ENCODE results near the gene RTL5. TPM values are rescaled to one million over a fixed set of nuclear protein-coding genes. Genes with fewer than 3 reads are reported as not detected.
A peak's percentile ranks its signal among the peaks of the same experiment; 100 is the strongest.

RTL5 gene
- polyA plus RNA-seq, 1 donor from 2014 or later, result 10.5 TPM

GRCh38 chrX:72142094-72142793, 10.5 kb upstream of the RTL5 start:
- no peaks in the 10 kb centered on the region for H3K9me2 ChIP-seq (ENCODE audit: insufficient read depth, low read length)
- peak overlapping the region; percentile 50 for H3K4me3 ChIP-seq (ENCODE audit: low read length)
- no peaks in the 10 kb centered on the region for H4K20me1 ChIP-seq (ENCODE audit: insufficient read depth)
- no peak overlapping the region for H2AFZ ChIP-seq (ENCODE audit: low read depth, low read length)
- TF ChIP-seq POLR2AphosphoS5 (IDR thresholded peaks at IDR 0.05) (peak; percentile 48), RAD21 (conservative IDR thresholded peaks at IDR 0.05) (peak; percentile 36), REST (IDR thresholded peaks at IDR 0.05; ENCODE audit: borderline replicate concordance) (no peak), EP300 (conservative IDR thresholded peaks at IDR 0.05; ENCODE audit: poor library complexity, severe bottlenecking) (peak; percentile 36), SMC3 (conservative IDR thresholded peaks at IDR 0.05; ENCODE audit: poor library complexity) (peak; percentile 12)
- no peaks in the 10 kb centered on the region for H3K9me3 ChIP-seq (ENCODE audit: low read length)
- H3K27ac ChIP-seq (ENCODE audit: low read length), result peak overlapping the region; percentile 90
- H3K27me3 ChIP-seq (ENCODE audit: insufficient read depth, low read depth, low read length), result no peaks in the 10 kb centered on the region
- no peaks in the 10 kb centered on the region for H3F3A ChIP-seq (ENCODE audit: insufficient read depth, low read length, poor library complexity, severe bottlenecking)
- H3K36me3 ChIP-seq (ENCODE audit: insufficient read depth, low read length), result no peaks in the 10 kb centered on the region
- no peaks in the 10 kb centered on the region for H3K79me2 ChIP-seq (replicated peaks; ENCODE audit: insufficient read depth, low read length)
- peak overlapping the region; percentile 39 for H3K4me2 ChIP-seq (ENCODE audit: low read length)
- peak overlapping the region; percentile 59 for H3K9ac ChIP-seq (ENCODE audit: low read length)

- TF ChIP-seq MXI1 (conservative IDR thresholded peaks at IDR 0.05; ENCODE audit: poor library complexity, severe bottlenecking) (no peak), SMC3 (conservative IDR thresholded peaks at IDR 0.05; ENCODE audit: poor library complexity) (no peak), EP300 (conservative IDR thresholded peaks at IDR 0.05; ENCODE audit: poor library complexity, severe bottlenecking) (no peak), TAF1 (IDR thresholded peaks at IDR 0.05; ENCODE audit: low read depth) (no peak), CTCF (IDR thresholded peaks at IDR 0.05; ENCODE audit: poor library complexity, severe bottlenecking) (no peak), REST (IDR thresholded peaks at IDR 0.05; ENCODE audit: borderline replicate concordance) (no peak), EZH2 (IDR thresholded peaks at IDR 0.05; ENCODE audit: borderline replicate concordance, insufficient read depth, low read length, poor library complexity, severe bottlenecking) (no peak), RAD21 (conservative IDR thresholded peaks at IDR 0.05) (no peak), POLR2AphosphoS5 (IDR thresholded peaks at IDR 0.05) (no peak)
- Histone ChIP-seq H3K27me3 (ENCODE audit: insufficient read depth, low read depth, low read length) (no peaks in the 10 kb centered on the region), H3K4me2 (ENCODE audit: low read length) (peak overlapping the region; percentile 39), H3K9ac (ENCODE audit: low read length) (peak overlapping the region; percentile 54), H3K27ac (ENCODE audit: low read length) (peak overlapping the region; percentile 90), H3K4me3 (ENCODE audit: low read length) (peak overlapping the region; percentile 50), H2AFZ (ENCODE audit: low read depth, low read length) (no peak overlapping the region), H4K20me1 (ENCODE audit: insufficient read depth) (no peaks in the 10 kb centered on the region), H3K36me3 (ENCODE audit: insufficient read depth, low read length) (no peaks in the 10 kb centered on the region), H3F3A (ENCODE audit: insufficient read depth, low read length, poor library complexity, severe bottlenecking) (no peaks in the 10 kb centered on the region), H3K9me2 (ENCODE audit: insufficient read depth, low read length) (no peaks in the 10 kb centered on the region), H3K79me2 (replicated peaks; ENCODE audit: insufficient read depth, low read length) (no peaks in the 10 kb centered on the region), H3K9me3 (ENCODE audit: low read length) (no peaks in the 10 kb centered on the region)
Observed at GRCh38 chrX:72141372-72142004, 9.8 kb upstream of the RTL5 start.
